ENCODE measurements around the gene SFRP4. TPM values are rescaled to one million over a fixed set of nuclear protein-coding genes. Genes with fewer than 3 reads are reported as not detected.

The SFRP4 gene
- total and polyA plus RNA-seq, 2 of the 8 experiments (the other 6 are each of a cell fraction or from before 2014, with no cell fraction given), result 0.03 TPM; not detected in 1

- Histone ChIP-seq H2BK20ac (ENCODE audit: low read length) (no peak overlapping the region), H2BK15ac (ENCODE audit: low read length) (no peak overlapping the region), H3K27me3 (replicated peaks in 1 of 4; ENCODE audit: control insufficient read depth in 3 of 4, extremely low read depth in 1 of 4, insufficient read depth in 3 of 4, low read length in 3 of 4) (no peaks in the 10 kb centered on the region; a peak in 2 of 7 replicates), H3K36me3 (ENCODE audit: control insufficient read depth in 2 of 4, insufficient read depth in 4 of 4, low read length in 3 of 4) (no peaks in the 10 kb centered on the region), H3K79me1 (ENCODE audit: low read depth, low read length) (no peaks in the 10 kb centered on the region), H2AK5ac (ENCODE audit: low read depth, low read length) (no peak overlapping the region), H3K23me2 (ENCODE audit: low read depth, low read length) (no peaks in the 10 kb centered on the region), H3K79me2 (ENCODE audit: control insufficient read depth in 1 of 2, insufficient read depth in 2 of 2, low read length in 2 of 2) (no peaks in the 10 kb centered on the region), H2BK5ac (ENCODE audit: low read depth, low read length) (no peak overlapping the region), H3K56ac (replicated peaks; ENCODE audit: insufficient read length, low read depth, low read length) (no peak overlapping the region), H2AFZ (ENCODE audit: low read length) (no peak overlapping the region), H3K9ac (replicated peaks in 1 of 4; ENCODE audit: extremely low read depth in 1 of 4, low read depth in 3 of 4, low read length in 3 of 4) (no peak overlapping the region), H4K5ac (ENCODE audit: insufficient read length, low read depth, low read length) (no peak overlapping the region), H4K91ac (replicated peaks; ENCODE audit: insufficient read length, low read length) (no peak overlapping the region), H3K27ac (ENCODE audit: low read depth, low read length) (no peak overlapping the region), H4K8ac (ENCODE audit: extremely low read depth, insufficient read depth, low read length) (no peak overlapping the region), H3K23ac (ENCODE audit: insufficient read length) (no peak overlapping the region), H3K4me3 (ENCODE audit: extremely low read depth in 1 of 4, insufficient read depth in 2 of 4, low read depth in 3 of 4, low read length in 4 of 4) (no peak overlapping the region), H3K9me3 (ENCODE audit: insufficient read depth in 2 of 2, low read depth in 1 of 2, low read length in 1 of 2) (no peaks in the 10 kb centered on the region), H2BK12ac (ENCODE audit: low read depth, low read length) (no peak overlapping the region), H3K4ac (replicated peaks; ENCODE audit: insufficient read length, low read depth, low read length) (no peak overlapping the region), H3K4me2 (ENCODE audit: insufficient read depth in 1 of 2, low read depth in 2 of 2, low read length in 2 of 2) (no peak overlapping the region), H3K14ac (ENCODE audit: insufficient read length) (no peak overlapping the region), H4K20me1 (replicated peaks in 1 of 2; ENCODE audit: control insufficient read depth in 1 of 2, insufficient read depth in 2 of 2, low read length in 2 of 2) (no peaks in the 10 kb centered on the region), H3K4me1 (replicated peaks in 1 of 4; ENCODE audit: control insufficient read depth in 3 of 4, insufficient read depth in 4 of 4, low read length in 3 of 4) (no peaks in the 10 kb centered on the region), H3K18ac (ENCODE audit: extremely low read depth, low read length) (no peak overlapping the region), H2BK120ac (replicated peaks; ENCODE audit: low read depth, low read length) (no peak overlapping the region)
- 91% methylated on average over 1 of the region's 1 CpG; no CpG with 5 or more reads in 1 of the 2 experiments for WGBS, 2 experiments (ENCODE audit: extremely low coverage in 1 of 2, insufficient coverage in 1 of 2, insufficient read length in 1 of 2, insufficient replicate concordance in 2 of 2, low coverage in 1 of 2, low lambda C conversion rate in 2 of 2, missing lambda C conversion rate in 1 of 2)
- FAIRE-seq, result no peak
- POLR2A ChIA-PET (ENCODE audit: partially characterized antibody), result no interaction called here
- CTCF ChIA-PET (ENCODE audit: partially characterized antibody), result interaction anchor here (0.6 to 3.9 kb wide), 8 partner anchors 9 to 535 kb away, joined by 3 to 52 read pairs (median 4); partner anchors contain the start of genes EPDR1 and SFRP4
- DNase-seq (ENCODE audit: low read depth in 1 of 2, low spot score in 2 of 2), result no peak
- TF ChIP-seq PHF8 (conservative IDR thresholded peaks at IDR 0.05; ENCODE audit: low read depth, low read length) (no peak), JUND (IDR thresholded peaks at IDR 0.05; ENCODE audit: low read length) (no peak), CTBP2 (IDR thresholded peaks at IDR 0.05; ENCODE audit: borderline replicate concordance, insufficient read depth, insufficient read length, low read length) (no peak)
Measured at GRCh38 chr7:37908221-37908788, 8.3 kb downstream of the SFRP4 start.

Data from H1 (cell line).